Naive thymus-derived CD4-positive, alpha-beta T cell (primary cell): ENCODE measurements around the gene STEAP3. TPM values are rescaled to one million over a fixed set of nuclear protein-coding genes. Genes with fewer than 3 reads are reported as not detected.

Source experiments
- ATAC-seq: fragments of 150-1000 bp; cut with Tn5 transposase; 2 replicates; pipeline ENCODE4 v1.10.0; 2021; ENCODE audit warnings: mild to moderate bottlenecking, moderate library complexity
- CTCF ChIA-PET: fragments of 350-600 bp; sonication (Branson Sonifier 250); formaldehyde crosslinking; loops from one replicate; lab custom pipeline; 2021; ENCODE audit warnings: antibody characterized with exemption; lab: Charles Lee
- POLR2A ChIA-PET: fragments of 350-600 bp; sonication (Branson Sonifier 250); formaldehyde crosslinking; loops from one replicate; lab custom pipeline; 2021; ENCODE audit warnings: antibody characterized with exemption, inconsistent platforms; lab: Charles Lee
- DNase-seq, 9 donors: peaks; one replicate each; pipeline versions ENCODE4 v3.0.0 to v3.0.0-alpha.2; 2020 to 2022; ENCODE audit warnings: mixed read lengths in 1 of 9
- H3K27ac ChIP-seq: one replicate; pipeline ENCODE4 v1.7.0; 2013; ENCODE audit warnings: mild to moderate bottlenecking, low read depth, low read length, moderate library complexity
- H3K27me3 ChIP-seq, 2 donors: one replicate each; pipeline ENCODE4 v1.7.0; 2013; ENCODE audit warnings: low read length in 2 of 2, mild to moderate bottlenecking in 2 of 2, moderate library complexity in 2 of 2; ENCODE audit not compliant: control insufficient read depth in 2 of 2, insufficient read depth in 2 of 2
- H3K36me3 ChIP-seq, 3 experiments: 1 replicate in 2 of 3; 2 replicates in 1 of 3; pipeline ENCODE4 v1.7.0; 2013; ENCODE audit warnings: low read length in 3 of 3, mild to moderate bottlenecking in 3 of 3, moderate library complexity in 1 of 3; ENCODE audit not compliant: insufficient read depth in 3 of 3, control insufficient read depth in 2 of 3
- H3K4me1 ChIP-seq, 2 donors: one replicate each; pipeline ENCODE4 v1.7.0; 2013; ENCODE audit warnings: low read length in 2 of 2, mild to moderate bottlenecking in 2 of 2, moderate library complexity in 1 of 2; ENCODE audit not compliant: control insufficient read depth in 2 of 2, insufficient read depth in 2 of 2
- H3K4me3 ChIP-seq: 2 replicates; pipeline ENCODE4 v1.7.0; 2013; ENCODE audit warnings: mild to moderate bottlenecking, low read length
- H3K9me3 ChIP-seq, 3 experiments: 1 replicate in 2 of 3; 2 replicates in 1 of 3; pipeline ENCODE4 v1.7.0; 2013; ENCODE audit warnings: low read length in 3 of 3; ENCODE audit not compliant: control insufficient read depth in 2 of 3
- H3K27ac Mint-ChIP-seq, 9 donors: one replicate each; pipeline ENCODE4 v1.8.0; 2020 to 2022; ENCODE audit warnings: mixed read lengths in 9 of 9, mild to moderate bottlenecking in 8 of 9, moderate library complexity in 5 of 9, inconsistent platforms in 2 of 9
- H3K27me3 Mint-ChIP-seq, 5 donors: one replicate each; pipeline ENCODE4 v1.8.0; 2021 to 2022; ENCODE audit warnings: mixed read lengths in 5 of 5, mild to moderate bottlenecking in 1 of 5
- H3K36me3 Mint-ChIP-seq, 5 donors: one replicate each; pipeline ENCODE4 v1.8.0; 2020 to 2022; ENCODE audit warnings: mixed read lengths in 5 of 5, mild to moderate bottlenecking in 3 of 5, inconsistent platforms in 1 of 5
- H3K4me1 Mint-ChIP-seq, 7 donors: one replicate each; pipeline ENCODE4 v1.8.0; 2020 to 2022; ENCODE audit warnings: mixed read lengths in 7 of 7, mild to moderate bottlenecking in 3 of 7, inconsistent platforms in 1 of 7
- H3K4me3 Mint-ChIP-seq, 10 donors: one replicate each; pipeline ENCODE4 v1.8.0; 2020 to 2022; ENCODE audit warnings: mild to moderate bottlenecking in 10 of 10, mixed read lengths in 10 of 10, moderate library complexity in 6 of 10, inconsistent platforms in 2 of 10
- H3K9me3 Mint-ChIP-seq, 11 donors: one replicate each; pipeline ENCODE4 v1.8.0; 2020 to 2022; ENCODE audit warnings: mixed read lengths in 11 of 11, mild to moderate bottlenecking in 4 of 11, inconsistent platforms in 1 of 11, moderate library complexity in 1 of 11
- intact Hi-C, 2 donors: fragments of 100-400 bp; cut with micrococcal nuclease; formaldehyde crosslinking; loops; one replicate each; pipeline ENCODE4 v1.15.1; 2023
- polyA plus RNA-seq, 2 donors: library from polyadenylated mRNA; unstranded; fragments of 300-500 nt; fragmentation: Illumina TruSeq; gene quantifications; one replicate each; pipeline ENCODE4 v1.2.3, GENCODE V29; 2021
- total RNA-seq, 6 experiments: library from RNA in 5 of 6; stranded (reverse) in 5 of 6; gene quantifications; 1 replicate in 5 of 6; 2 replicates in 1 of 6; pipeline ENCODE4 v1.2.3 and lab custom pipeline; 2021 to 2026

The STEAP3 gene
- total and polyA plus RNA-seq, 7 experiments from 2014 or later: 0.10 to 1.9 (median 0.16) TPM; not detected in 2

GRCh38 chr2:119197529-119198239 lies 25.9 kb upstream of the STEAP3 start:
- intact Hi-C loops: no loop called here
- Mint-ChIP-seq H3K27me3 (peaks cover 0 to 50% (median 30%) of the 10 kb centered on the region in 5 donors), H3K27ac (no peak overlapping the region), H3K9me3 (peaks cover 0 to 2% (median 0%) of the 10 kb centered on the region in 11 donors), H3K4me1 (no peaks in the 10 kb centered on the region), H3K4me3 (no peak overlapping the region), H3K36me3 (no peaks in the 10 kb centered on the region)
- no peak overlapping the region for H3K4me3 ChIP-seq
- H3K27ac ChIP-seq: no peak overlapping the region
- no peaks in the 10 kb centered on the region for H3K9me3 ChIP-seq
- ChIA-PET CTCF (no interaction called here), POLR2A (no interaction called here)
- no peak for DNase-seq
- no peak for ATAC-seq
- peaks cover 0 to 3% of the 10 kb centered on the region in 2 donors for H3K27me3 ChIP-seq
- no peaks in the 10 kb centered on the region for H3K4me1 ChIP-seq
- H3K36me3 ChIP-seq: no peaks in the 10 kb centered on the region

GRCh38 chr2:119198240-119198840 lies 25.3 kb upstream of the STEAP3 start:
- no peak for ATAC-seq
- H3K27me3 Mint-ChIP-seq: peaks cover 0 to 44% (median 25%) of the 10 kb centered on the region in 5 donors
- intact Hi-C loops: no loop called here

GRCh38 chr2:119201815-119202214 lies 21.8 kb upstream of the STEAP3 start:
- DNase-seq: no peak
- Histone ChIP-seq H3K36me3 (no peaks in the 10 kb centered on the region), H3K27ac (no peak overlapping the region), H3K4me1 (no peaks in the 10 kb centered on the region), H3K4me3 (no peak overlapping the region), H3K27me3 (no peaks in the 10 kb centered on the region), H3K9me3 (no peaks in the 10 kb centered on the region)
- intact Hi-C loops: no loop called here
- Mint-ChIP-seq H3K4me1 (no peaks in the 10 kb centered on the region), H3K27ac (no peak overlapping the region), H3K27me3 (peaks cover 0 to 18% (median 6%) of the 10 kb centered on the region in 5 donors), H3K4me3 (no peak overlapping the region), H3K36me3 (no peaks in the 10 kb centered on the region), H3K9me3 (no peaks in the 10 kb centered on the region)
- ChIA-PET POLR2A (no interaction called here), CTCF (no interaction called here)
- ATAC-seq: no peak

More at GRCh38 chr2:119198240-119198840, 25.3 kb upstream of the STEAP3 start:
- Histone ChIP-seq H3K27me3 (no peaks in the 10 kb centered on the region), H3K36me3 (no peaks in the 10 kb centered on the region), H3K9me3 (no peaks in the 10 kb centered on the region), H3K4me3 (no peak overlapping the region), H3K4me1 (no peaks in the 10 kb centered on the region), H3K27ac (no peak overlapping the region)
- POLR2A ChIA-PET: no interaction called here
- H3K4me3 Mint-ChIP-seq: no peak overlapping the region
- DNase-seq: no peak
- peaks cover 0 to 2% (median 0%) of the 10 kb centered on the region in 11 donors for H3K9me3 Mint-ChIP-seq
- CTCF ChIA-PET: no interaction called here
- no peaks in the 10 kb centered on the region for H3K4me1 Mint-ChIP-seq
- H3K36me3 Mint-ChIP-seq: no peaks in the 10 kb centered on the region
- H3K27ac Mint-ChIP-seq: no peak overlapping the region

- CTCF ChIA-PET: no interaction called here
- Mint-ChIP-seq H3K9me3 (no peaks in the 10 kb centered on the region), H3K27me3 (peaks cover 0 to 18% (median 6%) of the 10 kb centered on the region in 5 donors), H3K36me3 (no peaks in the 10 kb centered on the region), H3K27ac (no peak overlapping the region), H3K4me3 (no peak overlapping the region), H3K4me1 (no peaks in the 10 kb centered on the region)
- ATAC-seq: no peak
- H3K9me3 ChIP-seq: no peaks in the 10 kb centered on the region
- H3K27ac ChIP-seq: no peak overlapping the region
- no peak overlapping the region for H3K4me3 ChIP-seq
- no peaks in the 10 kb centered on the region for H3K4me1 ChIP-seq
- POLR2A ChIA-PET: no interaction called here
- intact Hi-C loops: no loop called here
- no peak for DNase-seq
- no peaks in the 10 kb centered on the region for H3K27me3 ChIP-seq
- H3K36me3 ChIP-seq: no peaks in the 10 kb centered on the region
Observed at GRCh38 chr2:119202610-119203310, 20.9 kb upstream of the STEAP3 start.

GRCh38 chr2:119204525-119204924 lies 19.1 kb upstream of the STEAP3 start:
- no peaks in the 10 kb centered on the region for H3K9me3 Mint-ChIP-seq
- H3K27me3 Mint-ChIP-seq: peaks cover 0 to 10% (median 7%) of the 10 kb centered on the region in 5 donors
- no peaks in the 10 kb centered on the region for H3K36me3 Mint-ChIP-seq
- DNase-seq (no peak), ATAC-seq (peak; percentile 20)
- Histone ChIP-seq H3K27ac (no peak overlapping the region), H3K9me3 (no peaks in the 10 kb centered on the region), H3K36me3 (no peaks in the 10 kb centered on the region), H3K27me3 (no peaks in the 10 kb centered on the region), H3K4me1 (no peaks in the 10 kb centered on the region), H3K4me3 (no peak overlapping the region)
- CTCF ChIA-PET: no interaction called here
- intact Hi-C loops: no loop called here
- POLR2A ChIA-PET: no interaction called here
- no peaks in the 10 kb centered on the region for H3K4me1 Mint-ChIP-seq
- no peak overlapping the region for H3K27ac Mint-ChIP-seq
- no peak overlapping the region for H3K4me3 Mint-ChIP-seq

- intact Hi-C loops: no loop called here
- no peak for ATAC-seq
- no peak overlapping the region for H3K4me3 Mint-ChIP-seq
Observed at GRCh38 chr2:119205001-119205706, 18.5 kb upstream of the STEAP3 start.

More at GRCh38 chr2:119205001-119205706, 18.5 kb upstream of the STEAP3 start:
- DNase-seq: no peak
- Histone ChIP-seq H3K27me3 (no peaks in the 10 kb centered on the region), H3K4me1 (no peaks in the 10 kb centered on the region), H3K36me3 (no peaks in the 10 kb centered on the region), H3K27ac (no peak overlapping the region), H3K4me3 (no peak overlapping the region), H3K9me3 (no peaks in the 10 kb centered on the region)
- no peaks in the 10 kb centered on the region for H3K4me1 Mint-ChIP-seq
- H3K27me3 Mint-ChIP-seq: peaks cover 0 to 11% (median 8%) of the 10 kb centered on the region in 5 donors
- ChIA-PET CTCF (no interaction called here), POLR2A (no interaction called here)
- H3K36me3 Mint-ChIP-seq: no peaks in the 10 kb centered on the region
- H3K27ac Mint-ChIP-seq: no peak overlapping the region
- no peaks in the 10 kb centered on the region for H3K9me3 Mint-ChIP-seq
